ENCODE results near the gene BRSK1. TPM values are rescaled to one million over a fixed set of nuclear protein-coding genes. Genes with fewer than 3 reads are reported as not detected.

The BRSK1 gene
- total RNA-seq, 4 donors from 2014 or later, result 4.1 to 17.1 (median 12.0) TPM; not detected in 1

GRCh38 chr19:55258476-55258827, 25.3 kb upstream of the BRSK1 start:
- intact Hi-C loops (cut with DNase I; ENCODE audit: low total_unique reads), result no loop called here
- no peak for DNase-seq
- peak overlapping the region; percentile 73 to 79 for H3K4me3 ChIP-seq
- H3K9me3 ChIP-seq, result no peaks in the 10 kb centered on the region
- TF ChIP-seq CTCF (IDR thresholded peaks at IDR 0.05) (no peak), POLR2A (IDR thresholded peaks at IDR 0.05) (no peak)
- H3K36me3 ChIP-seq, result no peaks in the 10 kb centered on the region
- H3K27me3 ChIP-seq, result no peaks in the 10 kb centered on the region
- peaks cover 5 to 10% of the 10 kb centered on the region in 2 donors for H3K4me1 ChIP-seq
- peak overlapping the region; percentile 72 to 92 for H3K27ac ChIP-seq

GRCh38 chr19:55258828-55259539, 24.8 kb upstream of the BRSK1 start, which contains the start of gene PPP6R1:
Gene PPP6R1 (minus strand): TSS chr19:55259017. CDS start chr19:55247103, 11,914 bp downstream.
- intact Hi-C loops (cut with DNase I; ENCODE audit: low total_unique reads), result no loop called here
- TF ChIP-seq CTCF (IDR thresholded peaks at IDR 0.05), result peak in 3 of 4 experiments; percentile 2 to 53 (median 35)
- peak; percentile 43 to 87 for TF ChIP-seq POLR2A (IDR thresholded peaks at IDR 0.05)
- H3K9me3 ChIP-seq, result no peaks in the 10 kb centered on the region
- no peaks in the 10 kb centered on the region for H3K27me3 ChIP-seq
- peaks cover 5 to 10% of the 10 kb centered on the region in 2 donors for H3K4me1 ChIP-seq
- H3K36me3 ChIP-seq, result no peaks in the 10 kb centered on the region
- peak within 1 kb of the TSS; percentile 73 to 79 for H3K4me3 ChIP-seq
- peak; percentile 98 to 100 for DNase-seq
- peak within 1 kb of the TSS; percentile 92 for H3K27ac ChIP-seq

- TF ChIP-seq CTCF (IDR thresholded peaks at IDR 0.05), result no peak
- TF ChIP-seq POLR2A (IDR thresholded peaks at IDR 0.05), result no peak
- DNase-seq, result no peak
Measured at GRCh38 chr19:55259540-55260210, 24.1 kb upstream of the BRSK1 start.

GRCh38 chr19:55261671-55262126, 22.1 kb upstream of the BRSK1 start:
- Histone ChIP-seq H3K4me3 (no peak overlapping the region), H3K9me3 (no peaks in the 10 kb centered on the region), H3K27me3 (no peaks in the 10 kb centered on the region), H3K36me3 (no peaks in the 10 kb centered on the region), H3K4me1 (peaks cover 5% of the 10 kb centered on the region in 2 donors), H3K27ac (no peak overlapping the region)
- intact Hi-C loops (cut with DNase I; ENCODE audit: low total_unique reads), result no loop called here
- DNase-seq, result no peak
- TF ChIP-seq CTCF (IDR thresholded peaks at IDR 0.05) (no peak), POLR2A (IDR thresholded peaks at IDR 0.05) (no peak)

More at GRCh38 chr19:55259540-55260210, 24.1 kb upstream of the BRSK1 start:
- Histone ChIP-seq H3K27me3 (no peaks in the 10 kb centered on the region), H3K4me3 (peak overlapping the region; percentile 73 to 79), H3K36me3 (no peaks in the 10 kb centered on the region), H3K9me3 (no peaks in the 10 kb centered on the region), H3K27ac (peak overlapping the region; percentile 92), H3K4me1 (peaks cover 5 to 10% of the 10 kb centered on the region in 2 donors)
- intact Hi-C loops (cut with DNase I; ENCODE audit: low total_unique reads), result no loop called here

GRCh38 chr19:55262359-55262758, 21.4 kb upstream of the BRSK1 start:
- H3K4me1 ChIP-seq, result peaks cover 5% of the 10 kb centered on the region in 2 donors
- TF ChIP-seq CTCF (IDR thresholded peaks at IDR 0.05), result no peak
- no peak for TF ChIP-seq POLR2A (IDR thresholded peaks at IDR 0.05)
- no peak overlapping the region for H3K4me3 ChIP-seq
- intact Hi-C loops (cut with DNase I; ENCODE audit: low total_unique reads), result no loop called here
- no peaks in the 10 kb centered on the region for H3K27me3 ChIP-seq
- no peak overlapping the region for H3K27ac ChIP-seq
- DNase-seq, result no peak
- no peaks in the 10 kb centered on the region for H3K36me3 ChIP-seq
- no peaks in the 10 kb centered on the region for H3K9me3 ChIP-seq
